Thyroid gland (tissue), 4 donors: ENCODE measurements around the gene CLPX. TPM values are rescaled to one million over a fixed set of nuclear protein-coding genes. Genes with fewer than 3 reads are reported as not detected.

Source experiments
- DNase-seq, 2 donors: peaks; one replicate each; pipeline ENCODE4 v3.0.0-alpha.2; 2019
- H3K27ac ChIP-seq, 3 donors: fragments of 200-600 bp; sonication (generic); 1 replicate in 2 of 3; 2 replicates in 1 of 3; pipeline ENCODE4 v1.5.1; 2016 to 2019; ENCODE audit warnings: mild to moderate bottlenecking in 1 of 3, moderate library complexity in 1 of 3
- H3K27me3 ChIP-seq: fragments of 200-600 bp; sonication (generic); one replicate; pipeline ENCODE4 v1.5.1; 2019
- H3K36me3 ChIP-seq, 2 donors: fragments of 200-600 bp; sonication (generic); one replicate each; pipeline ENCODE4 v1.5.1; 2016 to 2019
- H3K4me1 ChIP-seq, 2 donors: fragments of 200-600 bp; sonication (generic); one replicate each; pipeline ENCODE4 v1.5.1; 2017 to 2019
- H3K4me3 ChIP-seq, 3 donors: fragments of 200-600 bp; sonication (generic); replicated peaks in 1 of 3; 1 replicate in 2 of 3; 2 replicates in 1 of 3; pipeline ENCODE4 v1.5.1; 2016; ENCODE audit warnings: mild to moderate bottlenecking in 1 of 3
- H3K9me3 ChIP-seq: fragments of 200-600 bp; sonication (generic); one replicate; pipeline ENCODE4 v1.5.1; 2017
- POLR2A ChIP-seq, 2 donors: fragments of 450-650 bp; IDR thresholded peaks; one replicate each; pipeline ENCODE4 v1.6.1; 2017; ENCODE audit warnings: antibody characterized with exemption in 2 of 2, mild to moderate bottlenecking in 2 of 2, moderate library complexity in 1 of 2
- WGBS, 2 donors: methylation state at CpG; one replicate each; pipeline ENCODE4 v1.1.5; 2017; 5-methylcytosine and 5-hydroxymethylcytosine counted together
- intact Hi-C: fragments of 100-400 bp; cut with DNase I; formaldehyde crosslinking; loops from one replicate; pipeline ENCODE4 v1.15.1; 2023
- total RNA-seq, 4 donors: library from RNA; depleted of rRNA; stranded (reverse); fragments of >200 nt; gene quantifications; one replicate each; pipeline ENCODE4 v1.2.3, GENCODE V29; 2016
- TF ChIP-seq, protein P1 (sequence below), 6 experiments: fragments of 200-600 bp in 3 of 6; fragments of 450-650 bp in 3 of 6; sonication (generic) in 3 of 6; IDR thresholded peaks; one replicate each; pipeline ENCODE4 v1.5.1; 2016 to 2019; ENCODE audit warnings: antibody characterized with exemption in 6 of 6, mild to moderate bottlenecking in 2 of 6, inconsistent platforms in 1 of 6, moderate library complexity in 1 of 6

CLPX gene
- total RNA-seq, 4 donors from 2014 or later, result 37.9 to 57.5 (median 46.4) TPM

DNA sequence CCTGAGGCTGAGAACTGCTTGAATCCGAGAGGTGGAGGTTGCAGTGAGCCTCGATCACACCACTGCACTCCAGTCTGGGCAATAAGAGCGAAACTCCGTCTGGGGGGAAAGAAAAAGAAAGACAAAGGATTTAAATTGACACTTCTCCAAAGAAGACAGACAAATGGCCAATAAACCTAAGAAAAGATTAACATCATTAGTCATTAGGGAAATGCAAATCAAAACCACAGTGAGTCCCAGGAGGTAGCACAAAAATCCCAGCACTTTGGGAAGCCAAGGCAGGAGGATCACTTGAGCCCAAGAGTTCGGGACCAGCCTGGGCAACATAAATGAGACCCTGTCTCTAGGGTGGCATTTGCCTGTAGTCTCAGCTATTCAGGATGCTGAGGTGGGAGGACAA is 12.6 kb downstream of the CLPX start:
- DNase-seq, result no peak

DNA sequence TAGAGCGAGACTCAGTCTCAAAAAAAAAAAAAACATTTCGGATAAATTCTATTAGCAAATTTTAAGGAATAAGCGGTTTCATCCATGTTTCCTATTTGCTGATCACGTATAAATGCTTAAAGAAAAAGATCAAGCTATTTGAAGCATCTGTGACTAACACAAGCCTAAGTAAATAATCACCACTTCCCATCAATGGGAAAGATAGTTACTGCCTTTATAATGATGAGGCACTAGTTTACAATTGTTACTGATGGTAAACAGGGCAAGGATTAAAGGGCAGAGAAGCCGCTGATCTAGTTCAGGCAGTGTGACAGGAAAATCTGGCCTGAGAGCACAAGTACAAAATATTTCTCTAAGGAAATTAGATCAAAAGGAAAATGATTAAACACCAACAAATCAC is 13.7 kb downstream of the CLPX start:
- intact Hi-C loops, result no loop called here
- 94 to 95% methylated on average over 5 of the region's 5 CpGs for WGBS, 2 donors

More for the DNA sequence above, 12.6 kb downstream of the CLPX start:
- intact Hi-C loops, result no loop called here
- H3K27me3 ChIP-seq, result no peaks in the 10 kb centered on the region
- TF ChIP-seq, protein P1, sequence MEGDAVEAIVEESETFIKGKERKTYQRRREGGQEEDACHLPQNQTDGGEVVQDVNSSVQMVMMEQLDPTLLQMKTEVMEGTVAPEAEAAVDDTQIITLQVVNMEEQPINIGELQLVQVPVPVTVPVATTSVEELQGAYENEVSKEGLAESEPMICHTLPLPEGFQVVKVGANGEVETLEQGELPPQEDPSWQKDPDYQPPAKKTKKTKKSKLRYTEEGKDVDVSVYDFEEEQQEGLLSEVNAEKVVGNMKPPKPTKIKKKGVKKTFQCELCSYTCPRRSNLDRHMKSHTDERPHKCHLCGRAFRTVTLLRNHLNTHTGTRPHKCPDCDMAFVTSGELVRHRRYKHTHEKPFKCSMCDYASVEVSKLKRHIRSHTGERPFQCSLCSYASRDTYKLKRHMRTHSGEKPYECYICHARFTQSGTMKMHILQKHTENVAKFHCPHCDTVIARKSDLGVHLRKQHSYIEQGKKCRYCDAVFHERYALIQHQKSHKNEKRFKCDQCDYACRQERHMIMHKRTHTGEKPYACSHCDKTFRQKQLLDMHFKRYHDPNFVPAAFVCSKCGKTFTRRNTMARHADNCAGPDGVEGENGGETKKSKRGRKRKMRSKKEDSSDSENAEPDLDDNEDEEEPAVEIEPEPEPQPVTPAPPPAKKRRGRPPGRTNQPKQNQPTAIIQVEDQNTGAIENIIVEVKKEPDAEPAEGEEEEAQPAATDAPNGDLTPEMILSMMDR (IDR thresholded peaks at IDR 0.05), result no peak
- 90 to 97% methylated on average over 5 of the region's 5 CpGs for WGBS, 2 donors
- no peaks in the 10 kb centered on the region for H3K4me1 ChIP-seq
- no peaks in the 10 kb centered on the region for H3K9me3 ChIP-seq
- peaks cover 26 to 43% of the 10 kb centered on the region in 2 donors for H3K36me3 ChIP-seq
- no peak overlapping the region for H3K27ac ChIP-seq
- H3K4me3 ChIP-seq, result no peak overlapping the region

DNA sequence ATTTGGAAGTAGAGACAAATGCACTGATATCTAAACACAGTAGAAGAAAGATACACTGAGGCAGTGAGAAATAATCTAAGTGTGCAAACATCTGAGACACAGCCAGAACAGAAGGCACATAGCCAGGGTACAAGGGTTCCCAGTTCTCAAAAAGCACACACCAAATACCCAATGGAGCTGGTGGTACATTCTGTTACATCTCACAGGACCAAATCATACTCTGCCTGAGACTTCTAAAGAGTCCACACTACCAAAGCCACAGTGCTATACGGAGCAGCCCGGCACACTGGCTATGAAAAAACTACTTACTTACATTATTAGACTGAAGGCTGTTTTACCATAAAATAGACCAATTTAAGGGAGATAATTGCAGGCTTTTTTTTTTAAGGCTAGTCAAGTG is 19.3 kb downstream of the CLPX start:
- intact Hi-C loops, result no loop called here
- no peaks in the 10 kb centered on the region for H3K27me3 ChIP-seq
- no peaks in the 10 kb centered on the region for H3K4me1 ChIP-seq
- TF ChIP-seq POLR2A (IDR thresholded peaks at IDR 0.05), result no peak
- TF ChIP-seq, protein P1 (IDR thresholded peaks at IDR 0.05), result no peak
- DNase-seq, result no peak
- H3K36me3 ChIP-seq, result peaks cover 14 to 20% of the 10 kb centered on the region in 2 donors
- H3K9me3 ChIP-seq, result no peaks in the 10 kb centered on the region
- no peak overlapping the region for H3K27ac ChIP-seq
- WGBS, 2 donors, result 94 to 96% methylated on average over 2 of the region's 2 CpGs
- H3K4me3 ChIP-seq, result no peak overlapping the region

More for the DNA sequence above, 13.7 kb downstream of the CLPX start:
- H3K36me3 ChIP-seq, result peaks cover 19 to 34% of the 10 kb centered on the region in 2 donors
- no peaks in the 10 kb centered on the region for H3K27me3 ChIP-seq
- DNase-seq, result no peak
- TF ChIP-seq POLR2A (IDR thresholded peaks at IDR 0.05), result no peak
- TF ChIP-seq, protein P1 (IDR thresholded peaks at IDR 0.05), result no peak
- no peaks in the 10 kb centered on the region for H3K4me1 ChIP-seq
- no peak overlapping the region for H3K4me3 ChIP-seq
- H3K27ac ChIP-seq, result no peak overlapping the region
- no peaks in the 10 kb centered on the region for H3K9me3 ChIP-seq

DNA sequence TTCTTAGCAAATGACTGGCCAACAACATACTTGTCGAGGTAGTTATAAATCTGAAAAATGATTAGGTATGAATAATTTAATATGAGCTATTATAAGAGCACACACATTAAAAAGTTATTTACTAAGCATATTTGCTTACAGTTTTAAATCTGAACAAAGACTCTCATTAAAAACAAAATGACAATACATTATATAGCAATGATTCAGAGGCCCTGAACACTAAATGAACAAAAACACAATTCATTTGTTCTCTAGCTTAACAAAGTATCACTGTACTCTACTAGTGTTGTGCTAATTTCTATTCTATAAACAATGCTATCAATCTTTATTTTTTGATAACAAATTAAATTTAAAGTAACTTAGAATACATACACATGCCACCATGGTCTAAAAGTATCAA is 21.0 kb downstream of the CLPX start:
- intact Hi-C loops, result no loop called here
- Histone ChIP-seq H3K9me3 (no peaks in the 10 kb centered on the region), H3K27me3 (no peaks in the 10 kb centered on the region), H3K4me1 (no peaks in the 10 kb centered on the region), H3K36me3 (peaks cover 6 to 11% of the 10 kb centered on the region in 2 donors), H3K4me3 (no peak overlapping the region), H3K27ac (no peak overlapping the region)
- WGBS, 2 donors, result 93 to 96% methylated on average over 1 of the region's 1 CpG
- TF ChIP-seq, protein P1 (IDR thresholded peaks at IDR 0.05), result no peak
- TF ChIP-seq POLR2A (IDR thresholded peaks at IDR 0.05), result no peak
- no peak for DNase-seq

DNA sequence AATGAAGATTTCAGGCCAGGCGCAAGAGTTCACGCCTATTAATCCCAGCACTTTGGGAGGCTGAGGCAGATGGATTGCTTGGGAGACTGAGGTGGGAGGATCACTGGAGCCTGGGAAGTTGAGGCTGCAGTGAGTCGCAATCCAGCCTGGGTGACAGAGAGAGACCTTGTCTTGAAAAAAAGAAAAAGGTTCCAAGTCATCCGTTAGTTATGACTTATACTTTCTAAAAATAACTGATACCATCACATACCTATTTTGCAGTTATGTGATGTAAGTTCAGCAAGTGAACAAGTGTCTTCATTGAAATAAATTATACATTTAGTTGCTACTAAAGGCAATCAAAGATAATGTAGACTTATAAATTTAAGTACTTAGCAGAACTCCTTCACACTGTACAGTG is 22.1 kb downstream of the CLPX start:
- H3K4me3 ChIP-seq, result no peak overlapping the region
- H3K4me1 ChIP-seq, result no peaks in the 10 kb centered on the region
- DNase-seq, result no peak
- no peaks in the 10 kb centered on the region for H3K9me3 ChIP-seq
- H3K36me3 ChIP-seq, result peaks cover 12 to 14% of the 10 kb centered on the region in 2 donors
- 92 to 96% methylated on average over 4 of the region's 4 CpGs for WGBS, 2 donors
- TF ChIP-seq, protein P1 (IDR thresholded peaks at IDR 0.05), result no peak
- TF ChIP-seq POLR2A (IDR thresholded peaks at IDR 0.05), result no peak
- no peaks in the 10 kb centered on the region for H3K27me3 ChIP-seq
- intact Hi-C loops, result no loop called here
- no peak overlapping the region for H3K27ac ChIP-seq
